GM23338 (cell line): ENCODE data around the gene PXDN. TPM values are rescaled to one million over a fixed set of nuclear protein-coding genes. Genes with fewer than 3 reads are reported as not detected.

ENCODE experiments used
- ATAC-seq: fragments of 200-7000 bp; cut with Tn5 transposase; 3 replicates; pipeline ENCODE4 v1.9.1; 2020
- DNase-seq: peaks from one replicate; pipeline ENCODE4 v3.0.0-alpha.2; 2015; ENCODE audit warnings: low spot score
- H2AFZ ChIP-seq: fragments of 200-600 bp; sonication (generic); 2 replicates; pipeline ENCODE4 v1.8.0; 2016; ENCODE audit warnings: antibody characterized with exemption, mild to moderate bottlenecking, moderate library complexity
- H3F3A ChIP-seq: fragments of 200-600 bp; sonication (generic); replicated peaks from 2 replicates; pipeline ENCODE4 v1.8.0; 2017; ENCODE audit warnings: antibody characterized with exemption, mixed run types, low read depth
- H3K27ac ChIP-seq: fragments of 200-600 bp; sonication (generic); 2 replicates; pipeline ENCODE4 v1.6.1; 2016; ENCODE audit warnings: low read depth
- H3K27me3 ChIP-seq: fragments of 200-600 bp; sonication (generic); 2 replicates; pipeline ENCODE4 v1.8.0; 2016; ENCODE audit warnings: mild to moderate bottlenecking, mixed run types, moderate library complexity; ENCODE audit not compliant: insufficient read depth
- H3K36me3 ChIP-seq: fragments of 200-600 bp; sonication (generic); 2 replicates; pipeline ENCODE4 v1.8.0; 2016; ENCODE audit warnings: mild to moderate bottlenecking; ENCODE audit not compliant: insufficient read depth
- H3K4me1 ChIP-seq: fragments of 200-600 bp; sonication (generic); 2 replicates; pipeline ENCODE4 v1.8.0; 2016; ENCODE audit warnings: mild to moderate bottlenecking, moderate library complexity; ENCODE audit not compliant: insufficient read depth
- H3K4me2 ChIP-seq: fragments of 200-600 bp; sonication (generic); 2 replicates; pipeline ENCODE4 v1.7.1; 2017; ENCODE audit warnings: mixed run types
- H3K4me3 ChIP-seq: fragments of 200-600 bp; sonication (generic); 2 replicates; pipeline ENCODE4 v1.6.1; 2016; ENCODE audit warnings: mixed run types
- H3K79me2 ChIP-seq: fragments of 200-600 bp; sonication (generic); replicated peaks from 2 replicates; pipeline ENCODE4 v1.8.0; 2017; ENCODE audit warnings: mild to moderate bottlenecking; ENCODE audit not compliant: insufficient read depth
- H3K9me2 ChIP-seq: fragments of 200-600 bp; sonication (generic); 2 replicates; pipeline ENCODE4 v1.8.0; 2017; ENCODE audit not compliant: insufficient read depth
- H4K20me1 ChIP-seq: fragments of 200-600 bp; sonication (generic); replicated peaks from 2 replicates; pipeline ENCODE4 v1.8.0; 2017; ENCODE audit warnings: mild to moderate bottlenecking; ENCODE audit not compliant: insufficient read depth
- H3K27ac Mint-ChIP-seq: 2 replicates; pipeline ENCODE4 v1.8.0; 2020; ENCODE audit warnings: inconsistent platforms, mild to moderate bottlenecking, moderate library complexity, mixed read lengths
- H3K27me3 Mint-ChIP-seq: 3 replicates; pipeline ENCODE4 v1.8.0; 2022; ENCODE audit warnings: low read depth, mild to moderate bottlenecking, moderate library complexity, mixed read lengths, inconsistent platforms; ENCODE audit not compliant: insufficient read depth, poor library complexity
- H3K36me3 Mint-ChIP-seq: 3 replicates; pipeline ENCODE4 v1.8.0; 2021; ENCODE audit warnings: low read depth, mild to moderate bottlenecking, inconsistent platforms, moderate library complexity, mixed read lengths
- H3K4me1 Mint-ChIP-seq: 3 replicates; pipeline ENCODE4 v1.8.0; 2020; ENCODE audit warnings: mild to moderate bottlenecking, inconsistent platforms, mixed read lengths
- H3K4me3 Mint-ChIP-seq: 3 replicates; pipeline ENCODE4 v1.8.0; 2021; ENCODE audit warnings: moderate library complexity, mild to moderate bottlenecking, inconsistent platforms, mixed read lengths
- H3K9me3 Mint-ChIP-seq: 3 replicates; pipeline ENCODE4 v1.8.0; 2020; ENCODE audit warnings: moderate library complexity, mild to moderate bottlenecking, inconsistent platforms, mixed read lengths
- CREB1 ChIP-seq: fragments of 250-450 bp; sonication (Bioruptor Pico); IDR thresholded peaks from 2 replicates; pipeline ENCODE4 v1.5.0; 2020; ENCODE audit warnings: low read depth, mild to moderate bottlenecking, moderate library complexity
- CTCF ChIP-seq, 2 experiments: fragments of 200-600 bp in 1 of 2; sonication (generic) in 1 of 2; conservative IDR thresholded peaks; 2 replicates each; pipeline versions ENCODE4 v1.5.1 to v1.6.1; 2016 to 2017; ENCODE audit warnings: antibody characterized with exemption in 2 of 2, low read depth in 2 of 2, mild to moderate bottlenecking in 2 of 2, moderate library complexity in 1 of 2
- ETS1 ChIP-seq: IDR thresholded peaks from 2 replicates; pipeline ENCODE4 v1.6.1; 2016; ENCODE audit warnings: antibody characterized with exemption
- EZH2 ChIP-seq: fragments of 200-600 bp; sonication (generic); IDR thresholded peaks from one replicate; pipeline ENCODE4 v1.8.0; 2017; ENCODE audit warnings: antibody characterized with exemption, mild to moderate bottlenecking, low read depth; ENCODE audit not compliant: unreplicated experiment
- EZH2phosphoT487 ChIP-seq: fragments of 200-600 bp; sonication (generic); IDR thresholded peaks from one replicate; pipeline ENCODE4 v1.8.1; 2018; ENCODE audit warnings: antibody characterized with exemption; ENCODE audit not compliant: unreplicated experiment
- JUNB ChIP-seq: IDR thresholded peaks from one replicate; pipeline ENCODE4 v1.6.1; 2016; ENCODE audit warnings: antibody characterized with exemption; ENCODE audit not compliant: unreplicated experiment
- NANOG ChIP-seq: IDR thresholded peaks from 2 replicates; pipeline ENCODE4 v1.6.1; 2016; ENCODE audit warnings: antibody characterized with exemption, borderline replicate concordance
- POLR2AphosphoS5 ChIP-seq: IDR thresholded peaks from 2 replicates; pipeline ENCODE4 v1.6.1; 2016; ENCODE audit warnings: antibody characterized with exemption, low read depth
- REST ChIP-seq: IDR thresholded peaks from one replicate; pipeline ENCODE4 v1.6.1; 2018; ENCODE audit warnings: antibody characterized with exemption; ENCODE audit not compliant: unreplicated experiment
- STAT1 ChIP-seq: IDR thresholded peaks from one replicate; pipeline ENCODE4 v1.6.1; 2016; ENCODE audit warnings: antibody characterized with exemption; ENCODE audit not compliant: unreplicated experiment
- ZNF114 ChIP-seq: fragments of 250-450 bp; sonication (Bioruptor Pico); IDR thresholded peaks from 2 replicates; pipeline ENCODE4 v1.5.0; 2020; ENCODE audit warnings: mild to moderate bottlenecking, moderate library complexity
- ZNF331 ChIP-seq: fragments of 250-450 bp; sonication (Bioruptor Pico); IDR thresholded peaks from 2 replicates; pipeline ENCODE4 v1.5.0; 2020; ENCODE audit warnings: low read depth, mild to moderate bottlenecking, moderate library complexity
- ZNF462 ChIP-seq: fragments of 250-450 bp; sonication (Bioruptor Pico); IDR thresholded peaks from 2 replicates; pipeline ENCODE4 v1.5.0; 2020; ENCODE audit warnings: mild to moderate bottlenecking, moderate library complexity
- polyA plus RNA-seq: library from polyadenylated mRNA; unstranded; fragments of >200 nt; fragmentation: Nextera tagmentation; extraction: Ambion mirVana; gene quantifications from 2 replicates; pipeline ENCODE4 v1.2.1, GENCODE V29; 2016
- total RNA-seq: library from RNA; depleted of rRNA; stranded (reverse); fragments of >200 nt; shearing (Covaris generic); gene quantifications from 2 replicates; pipeline ENCODE4 v1.2.3, GENCODE V29; 2014

PXDN gene
- total and polyA plus RNA-seq, 2 experiments from 2014 or later: 42.2 to 225 TPM

GRCh38 chr2:1787755-1788477 lies 43.6 kb upstream of the PXDN start:
- H3F3A ChIP-seq: no peaks in the 10 kb centered on the region
- no peaks in the 10 kb centered on the region for H3K36me3 Mint-ChIP-seq
- H3K4me3 Mint-ChIP-seq: no peak overlapping the region
- H3K79me2 ChIP-seq: no peaks in the 10 kb centered on the region
- no peaks in the 10 kb centered on the region for H3K4me1 ChIP-seq
- 0 out of 2 replicates have a peak overlapping the region, but pooled peaks have one; percentile 24 for H3K27ac Mint-ChIP-seq
- no peaks in the 10 kb centered on the region for H3K27me3 Mint-ChIP-seq
- DNase-seq: no peak
- H3K4me1 Mint-ChIP-seq: peaks cover 12% of the 10 kb centered on the region
- H3K4me3 ChIP-seq: no peak overlapping the region
- no peak for TF ChIP-seq NANOG
- TF ChIP-seq POLR2AphosphoS5: no peak
- TF ChIP-seq ETS1: no peak
- no peak for TF ChIP-seq STAT1
- TF ChIP-seq EZH2: no peak
- no peak for TF ChIP-seq REST
- TF ChIP-seq ZNF114 (CRISPR knock-in tag): no peak
- TF ChIP-seq JUNB: no peak
- TF ChIP-seq EZH2phosphoT487: no peak
- TF ChIP-seq ZNF462 (CRISPR knock-in tag): no peak
- TF ChIP-seq ZNF331 (CRISPR knock-in tag): no peak
- no peak for TF ChIP-seq CREB1 (CRISPR knock-in tag)
- TF ChIP-seq CTCF (conservative IDR thresholded peaks at IDR 0.05; ENCODE audit: low read depth in 2 of 2): no peak
- no peak overlapping the region for H3K4me2 ChIP-seq
- ATAC-seq: peak; percentile 21; the same call in 2 of the 3 replicates
- no peaks in the 10 kb centered on the region for H3K36me3 ChIP-seq
- H3K9me3 Mint-ChIP-seq: no peaks in the 10 kb centered on the region
- H4K20me1 ChIP-seq: no peaks in the 10 kb centered on the region
- H3K9me2 ChIP-seq: no peaks in the 10 kb centered on the region
- H2AFZ ChIP-seq: peak overlapping the region; percentile 80; the same call in 1 of the 2 replicates
- no peak overlapping the region for H3K27ac ChIP-seq
- H3K27me3 ChIP-seq: no peaks in the 10 kb centered on the region
